HG03575 (cell line): ENCODE measurements around the gene STK10.

Source experiments
- ATAC-seq: cut with Tn5 transposase; IDR thresholded peaks from one replicate; pipeline ENCODE4 v1.9.1; 2021; ENCODE audit not compliant: unreplicated experiment, insufficient number of reproducible peaks, low FRiP score; ENCODE audit errors: extremely low read depth

Gene STK10

DNA sequence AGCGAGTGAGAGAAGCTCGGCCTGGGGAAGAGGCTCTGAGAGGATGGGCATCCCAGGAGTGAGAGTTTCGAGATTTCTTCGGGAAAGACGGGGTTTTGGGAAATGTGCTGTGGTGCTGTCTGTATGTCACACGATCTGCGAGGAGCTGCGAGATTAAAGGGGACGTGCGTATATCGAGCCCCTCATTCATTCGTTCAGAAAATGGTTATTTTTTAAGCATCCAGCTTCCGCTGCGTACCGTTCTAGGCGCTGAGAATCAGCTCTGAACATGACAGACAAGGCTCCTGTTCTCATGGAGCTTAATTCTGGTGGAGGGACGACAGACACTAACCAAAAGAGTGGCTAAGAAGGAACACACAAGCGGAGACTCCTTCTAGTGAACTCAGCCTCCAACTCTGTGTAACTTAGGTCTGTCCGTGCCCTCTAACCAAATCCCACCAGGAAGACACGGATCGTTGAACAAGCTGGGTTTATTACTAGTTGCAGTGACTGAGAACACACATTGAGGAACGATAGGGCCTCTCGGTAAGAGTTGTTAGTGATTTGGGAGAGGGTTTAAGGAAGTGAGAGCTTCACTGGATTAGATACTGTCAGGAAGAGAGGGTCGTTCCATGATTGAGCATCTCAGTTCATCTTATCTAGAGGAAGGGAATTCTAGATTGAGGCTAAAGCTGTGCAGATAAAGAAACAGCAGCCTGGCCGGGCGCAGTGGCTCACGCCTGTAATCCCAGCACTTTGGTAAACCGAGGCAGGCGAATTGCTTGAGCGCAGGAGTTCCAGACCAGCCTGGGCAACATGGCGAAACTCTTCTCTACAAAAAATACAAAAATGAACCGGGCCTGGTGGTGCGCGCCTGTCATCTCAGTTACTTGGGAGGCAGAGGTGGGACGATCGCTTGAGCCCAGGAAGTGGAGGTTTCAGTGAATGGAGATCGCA, 180.6 kb downstream of the STK10 start:
- ATAC-seq = no peak

DNA sequence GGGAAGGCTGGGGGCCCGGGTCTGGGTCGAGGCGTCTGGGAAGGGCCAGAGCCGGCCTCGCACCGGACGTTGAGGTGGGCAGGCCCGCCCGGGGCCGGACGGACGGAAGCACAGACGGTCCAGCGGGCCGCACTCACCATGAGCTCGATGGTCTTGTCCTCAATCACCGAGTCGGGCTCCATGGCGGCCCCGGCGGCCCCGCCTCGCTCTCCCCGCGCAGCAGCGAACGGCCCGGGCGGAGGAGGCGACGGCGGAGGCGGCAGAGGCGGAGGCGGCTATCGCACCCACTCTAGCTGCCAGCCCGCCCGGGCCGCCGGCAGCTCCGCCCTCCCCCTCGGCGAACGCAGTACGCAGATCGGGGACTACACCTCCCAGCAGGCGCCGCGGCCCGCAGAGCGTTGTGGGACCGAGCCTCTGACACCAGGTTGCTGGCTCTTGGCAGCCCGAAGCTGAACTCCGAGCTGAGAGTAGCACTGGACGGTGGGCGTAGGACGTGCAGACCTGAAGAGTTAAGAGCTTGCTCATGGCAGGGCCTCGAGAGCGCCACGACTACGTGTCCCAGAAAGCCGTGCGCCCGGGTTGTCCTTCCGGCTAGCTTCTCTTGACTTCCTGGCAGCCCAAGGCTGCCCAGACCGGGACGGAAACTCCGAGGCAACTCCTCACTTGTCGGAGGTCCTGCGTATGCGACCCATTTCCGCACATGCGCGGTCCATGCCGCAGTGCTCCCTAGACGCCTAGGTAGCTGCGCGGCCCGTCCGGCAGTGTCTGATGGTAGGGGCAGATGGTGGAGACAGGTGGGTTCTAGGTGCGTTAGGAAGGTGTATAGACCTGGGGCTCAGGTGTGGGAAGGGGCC, 181.5 kb downstream of the STK10 start, which contains the start of gene FBXW11:
FBXW11 (minus strand) TSS at position 318 of the 854 bp plus-strand sequence; CDS start at position 182, 136 bp downstream.
- peak; percentile 38 for ATAC-seq

- ATAC-seq = no peak
Observed at GRCh38 chr5:172005708-172006320, 182.2 kb downstream of the STK10 start.

GRCh38 chr5:172004824-172005237, 183.2 kb downstream of the STK10 start:
- ATAC-seq = no peak

DNA sequence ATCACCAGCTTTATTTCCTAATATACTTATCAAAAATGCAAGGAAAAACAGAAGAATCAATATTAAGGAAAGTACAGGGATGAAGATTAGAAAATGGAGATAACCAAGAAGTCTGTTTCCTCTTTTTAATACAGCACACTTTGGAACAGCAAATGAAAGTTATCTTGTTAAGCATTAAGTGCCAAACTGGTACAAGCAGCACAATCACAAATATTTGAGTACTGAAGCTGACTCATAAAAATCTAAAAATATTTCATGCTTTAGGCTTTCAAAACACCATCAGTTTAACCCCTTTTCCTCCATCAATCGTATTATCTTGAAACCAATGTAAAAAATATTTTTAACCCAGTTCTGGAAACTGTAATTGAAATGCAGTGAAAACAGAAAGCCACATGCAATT, 184.3 kb downstream of the STK10 start:
- no peak for ATAC-seq

GRCh38 chr5:172002840-172003512, 185.0 kb downstream of the STK10 start:
- no peak for ATAC-seq

GRCh38 chr5:172002310-172002709, 185.7 kb downstream of the STK10 start:
- ATAC-seq = no peak

DNA sequence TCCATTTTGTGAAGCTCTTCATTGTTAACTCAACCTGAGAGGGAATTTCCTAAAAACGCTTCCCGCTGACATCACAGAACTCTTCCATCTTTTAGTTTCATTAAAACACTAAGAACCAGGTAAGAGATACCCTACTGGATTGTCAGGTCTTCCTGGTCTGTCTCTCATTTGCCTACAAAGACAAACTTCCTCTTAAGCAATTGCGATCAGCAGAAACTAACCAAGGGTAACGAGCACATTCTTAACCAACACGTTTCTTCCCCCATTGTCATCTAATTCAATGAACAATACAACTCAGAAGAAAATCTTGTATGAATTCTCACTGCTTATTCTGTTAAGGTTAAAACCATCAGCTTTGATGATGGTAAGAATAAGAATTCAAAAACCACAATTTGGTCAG, 188.1 kb downstream of the STK10 start:
- no peak for ATAC-seq

- no peak for ATAC-seq
Observed at GRCh38 chr5:171999100-171999499, 188.9 kb downstream of the STK10 start.

DNA sequence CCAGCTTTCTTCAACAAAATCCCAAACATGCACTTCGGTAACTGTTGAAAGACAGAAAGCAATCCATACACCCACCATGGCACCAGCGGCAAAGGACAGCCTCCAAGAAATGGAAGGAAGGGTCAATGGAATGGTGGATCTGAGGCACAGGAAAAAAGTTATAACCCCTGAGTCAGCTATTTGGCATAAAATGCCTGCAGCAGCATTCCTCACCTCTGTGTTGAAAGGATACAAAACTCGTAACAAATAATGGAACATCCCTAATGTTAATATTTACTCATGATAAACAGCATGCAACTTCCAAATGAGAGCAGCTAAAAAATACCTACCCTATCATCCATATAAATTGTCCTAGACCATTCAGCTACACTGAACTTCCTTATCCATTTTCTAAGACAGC, 191.0 kb downstream of the STK10 start:
- ATAC-seq = no peak

DNA sequence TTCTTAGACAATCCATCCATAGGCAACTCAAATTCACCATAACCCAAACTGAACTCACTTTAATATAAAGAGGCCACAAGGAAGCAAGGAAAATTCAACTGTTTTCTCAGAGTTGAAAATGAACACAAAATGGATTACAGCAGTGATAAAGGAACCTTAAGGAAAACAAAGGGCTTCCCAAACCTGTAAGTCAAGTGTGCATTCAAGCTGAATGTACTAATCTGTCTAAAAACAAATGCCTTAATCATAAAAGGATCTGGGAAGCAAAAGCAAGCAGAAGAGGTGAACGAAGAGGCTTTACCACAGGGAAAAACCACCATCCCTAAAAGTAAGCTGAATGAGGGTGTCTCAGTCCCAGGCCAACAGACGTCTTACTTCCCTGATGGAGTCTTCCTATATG, 195.2 kb downstream of the STK10 start:
- no peak for ATAC-seq

GRCh38 chr5:171992305-171992704, 195.7 kb downstream of the STK10 start:
- ATAC-seq = no peak
